Suprapubic skin (tissue), 3 donors: ENCODE data around the gene KCNH1.

Experiments used
- POLR2AphosphoS5 ChIP-seq, 3 donors: sonication (generic); formaldehyde crosslinking; IDR thresholded peaks; one replicate each; pipeline ENCODE4 v1.6.1; 2017; ENCODE audit warnings: antibody characterized with exemption in 3 of 3
- TF ChIP-seq, protein P1 (sequence below), 2 donors: fragments of 200-600 bp in 1 of 2; fragments of 450-650 bp in 1 of 2; sonication (generic) in 1 of 2; IDR thresholded peaks; one replicate each; pipeline ENCODE4 v1.5.1; 2016 to 2019; ENCODE audit warnings: antibody characterized with exemption in 2 of 2, mild to moderate bottlenecking in 1 of 2, moderate library complexity in 1 of 2

DNA sequence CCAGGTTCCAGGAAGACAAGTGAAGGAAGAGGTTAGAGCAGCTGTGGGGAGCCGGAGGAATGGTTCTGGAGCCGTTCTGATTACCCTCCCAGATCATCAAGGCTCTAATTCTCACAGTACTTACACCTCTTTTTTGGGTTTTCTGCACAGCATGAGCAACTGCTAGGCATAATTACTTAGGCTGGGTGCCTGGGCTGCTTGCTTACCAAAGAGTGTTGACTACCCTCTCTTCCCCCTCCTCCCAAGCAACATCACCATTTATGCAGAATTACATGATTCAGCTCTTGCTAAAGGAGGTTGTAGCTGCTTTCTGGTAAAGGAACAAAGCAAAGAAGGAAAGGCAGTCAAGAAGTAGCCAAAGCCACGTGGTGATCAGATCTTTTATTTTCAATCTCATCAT is 397.2 kb downstream of the KCNH1 start:
- no peak for TF ChIP-seq POLR2AphosphoS5 (IDR thresholded peaks at IDR 0.05)
- TF ChIP-seq, protein P1, sequence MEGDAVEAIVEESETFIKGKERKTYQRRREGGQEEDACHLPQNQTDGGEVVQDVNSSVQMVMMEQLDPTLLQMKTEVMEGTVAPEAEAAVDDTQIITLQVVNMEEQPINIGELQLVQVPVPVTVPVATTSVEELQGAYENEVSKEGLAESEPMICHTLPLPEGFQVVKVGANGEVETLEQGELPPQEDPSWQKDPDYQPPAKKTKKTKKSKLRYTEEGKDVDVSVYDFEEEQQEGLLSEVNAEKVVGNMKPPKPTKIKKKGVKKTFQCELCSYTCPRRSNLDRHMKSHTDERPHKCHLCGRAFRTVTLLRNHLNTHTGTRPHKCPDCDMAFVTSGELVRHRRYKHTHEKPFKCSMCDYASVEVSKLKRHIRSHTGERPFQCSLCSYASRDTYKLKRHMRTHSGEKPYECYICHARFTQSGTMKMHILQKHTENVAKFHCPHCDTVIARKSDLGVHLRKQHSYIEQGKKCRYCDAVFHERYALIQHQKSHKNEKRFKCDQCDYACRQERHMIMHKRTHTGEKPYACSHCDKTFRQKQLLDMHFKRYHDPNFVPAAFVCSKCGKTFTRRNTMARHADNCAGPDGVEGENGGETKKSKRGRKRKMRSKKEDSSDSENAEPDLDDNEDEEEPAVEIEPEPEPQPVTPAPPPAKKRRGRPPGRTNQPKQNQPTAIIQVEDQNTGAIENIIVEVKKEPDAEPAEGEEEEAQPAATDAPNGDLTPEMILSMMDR (IDR thresholded peaks at IDR 0.05) = no peak
